G401 (cell line): ENCODE data around the gene HAS3. TPM values are rescaled to one million over a fixed set of nuclear protein-coding genes. Genes with fewer than 3 reads are reported as not detected.

Experiments
- DNase-seq: peaks from one replicate; pipeline ENCODE4 v3.0.0-alpha.2; 2015; ENCODE audit warnings: low spot score
- in situ Hi-C: cut with HindIII; loops from 2 replicates; pipeline ENCODE4 v1.10.0; 2016; ENCODE audit warnings: low sequenced_read_pairs, mixed read lengths
- total RNA-seq: library from RNA; depleted of rRNA; stranded (reverse); fragments of >200 nt; shearing (Covaris generic); gene quantifications from 2 replicates; pipeline ENCODE4 v1.2.3, GENCODE V29; 2014

The HAS3 gene
- total RNA-seq, 1 experiment from 2014 or later = 2.6 TPM

DNA sequence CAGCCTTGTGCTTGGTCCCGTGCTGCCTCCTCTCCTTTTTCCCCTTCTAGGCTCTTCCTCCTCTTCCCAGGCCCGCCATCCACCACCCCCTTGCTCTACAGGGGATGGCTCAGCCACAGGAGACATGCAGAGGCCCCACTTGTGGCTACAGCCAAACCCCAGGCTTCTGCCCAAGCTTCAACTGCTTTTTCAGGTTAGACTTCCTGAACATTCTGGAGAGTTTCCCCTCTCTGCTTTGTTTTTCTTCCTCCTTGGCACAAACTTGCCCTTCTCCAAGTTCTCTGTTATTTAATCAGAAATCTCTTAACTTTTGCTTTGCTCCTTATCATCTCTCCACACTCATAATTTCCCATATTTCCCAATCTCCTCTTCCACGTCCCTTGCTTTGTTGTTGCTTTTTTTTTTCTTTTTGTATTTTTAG is 18.3 kb upstream of the HAS3 start:
- DNase-seq = no peak

GRCh38 chr16:69088684-69089083 is 16.8 kb upstream of the HAS3 start:
- in situ Hi-C loops = no loop called here

More for the DNA sequence above, 18.3 kb upstream of the HAS3 start:
- in situ Hi-C loops = no loop called here

GRCh38 chr16:69089091-69089910 is 16.2 kb upstream of the HAS3 start:
- in situ Hi-C loops = no loop called here
- no peak for DNase-seq

More at GRCh38 chr16:69088684-69089083, 16.8 kb upstream of the HAS3 start:
- no peak for DNase-seq

GRCh38 chr16:69093974-69094373 is 11.5 kb upstream of the HAS3 start:
- in situ Hi-C loops = no loop called here
- DNase-seq = no peak

GRCh38 chr16:69094501-69094900 is 11.0 kb upstream of the HAS3 start:
- no peak for DNase-seq
- in situ Hi-C loops = no loop called here

DNA sequence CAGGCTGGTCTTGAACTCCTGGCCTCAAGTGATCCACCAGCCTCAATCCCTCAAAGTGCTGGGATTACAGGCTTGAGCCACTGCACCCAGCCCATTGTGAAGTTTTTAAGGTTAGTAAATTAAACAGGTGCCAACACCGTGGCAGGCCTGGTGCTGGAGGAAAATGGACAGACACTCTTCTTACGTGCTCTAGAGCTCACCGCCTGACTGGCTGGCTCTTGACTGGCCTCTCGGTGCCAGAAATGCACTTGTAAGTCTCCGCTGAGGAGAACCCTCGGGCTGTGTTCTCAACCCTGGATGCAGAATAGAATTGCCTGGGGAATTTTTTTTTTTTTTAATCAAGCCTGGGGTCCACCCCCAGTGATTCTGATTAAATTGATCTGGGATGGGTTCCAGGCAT is 10.3 kb upstream of the HAS3 start:
- no peak for DNase-seq
- in situ Hi-C loops = no loop called here

GRCh38 chr16:69100071-69100691 is 5.3 kb upstream of the HAS3 start:
- no peak for DNase-seq
- in situ Hi-C loops = no loop called here

GRCh38 chr16:69106491-69107315 is 1.2 kb downstream of the HAS3 start:
- in situ Hi-C loops = no loop called here

DNA sequence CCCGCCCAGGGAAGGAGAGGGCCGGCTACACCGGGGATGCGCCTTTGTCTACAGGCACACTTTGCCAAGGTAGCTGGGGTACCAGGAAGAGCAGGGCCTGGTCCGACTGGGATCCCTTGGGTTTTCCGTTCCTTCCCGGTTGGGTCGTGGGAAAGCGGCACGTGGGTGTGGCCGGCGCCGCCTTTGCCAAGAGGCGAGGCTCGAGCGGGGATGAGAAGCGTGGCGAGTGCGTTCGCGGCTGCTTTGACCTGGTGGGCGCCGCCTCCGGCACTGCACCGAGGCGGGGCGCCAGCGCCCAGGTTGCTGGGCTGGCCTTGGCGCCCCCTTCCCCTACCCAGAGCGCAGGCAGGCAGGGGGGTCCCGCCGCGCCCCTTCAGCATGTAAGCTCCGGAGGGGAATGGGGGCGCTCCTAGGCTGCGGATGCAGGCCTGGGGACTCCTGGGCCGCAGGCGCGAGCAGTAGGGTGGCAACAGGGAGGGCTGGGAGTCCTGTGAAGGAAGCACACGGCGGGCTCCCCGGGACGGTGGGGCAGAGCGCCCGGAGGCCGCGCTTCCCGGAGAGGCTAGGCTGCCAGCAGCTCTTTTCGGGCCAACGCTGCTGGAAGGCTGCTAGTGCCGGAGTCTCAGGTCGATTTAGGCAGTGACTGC is 2.0 kb downstream of the HAS3 start:
- in situ Hi-C loops = no loop called here
- DNase-seq = no peak

More at GRCh38 chr16:69106491-69107315, 1.2 kb downstream of the HAS3 start:
- DNase-seq = no peak

GRCh38 chr16:69108064-69108904 is 2.8 kb downstream of the HAS3 start:
- no peak for DNase-seq
- in situ Hi-C loops = no loop called here

- in situ Hi-C loops = no loop called here
- DNase-seq = no peak
Measured at GRCh38 chr16:69108905-69109252, 3.4 kb downstream of the HAS3 start.

DNA sequence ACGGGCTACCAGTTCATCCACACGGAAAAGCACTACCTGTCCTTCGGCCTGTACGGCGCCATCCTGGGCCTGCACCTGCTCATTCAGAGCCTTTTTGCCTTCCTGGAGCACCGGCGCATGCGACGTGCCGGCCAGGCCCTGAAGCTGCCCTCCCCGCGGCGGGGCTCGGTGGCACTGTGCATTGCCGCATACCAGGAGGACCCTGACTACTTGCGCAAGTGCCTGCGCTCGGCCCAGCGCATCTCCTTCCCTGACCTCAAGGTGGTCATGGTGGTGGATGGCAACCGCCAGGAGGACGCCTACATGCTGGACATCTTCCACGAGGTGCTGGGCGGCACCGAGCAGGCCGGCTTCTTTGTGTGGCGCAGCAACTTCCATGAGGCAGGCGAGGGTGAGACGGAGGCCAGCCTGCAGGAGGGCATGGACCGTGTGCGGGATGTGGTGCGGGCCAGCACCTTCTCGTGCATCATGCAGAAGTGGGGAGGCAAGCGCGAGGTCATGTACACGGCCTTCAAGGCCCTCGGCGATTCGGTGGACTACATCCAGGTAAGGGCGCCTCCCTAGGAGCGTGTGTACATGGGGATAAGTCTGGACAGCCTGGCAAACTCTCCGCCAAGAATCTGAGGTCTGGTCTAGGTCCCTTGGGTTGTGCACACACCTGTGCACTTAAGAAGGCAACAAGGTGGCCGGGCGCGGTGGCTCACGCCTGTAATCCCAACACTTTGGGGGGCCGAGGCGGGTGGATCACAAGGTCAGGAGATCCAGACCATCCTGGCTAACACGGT is 4.2 kb downstream of the HAS3 start:
- in situ Hi-C loops = no loop called here
- DNase-seq = no peak

DNA sequence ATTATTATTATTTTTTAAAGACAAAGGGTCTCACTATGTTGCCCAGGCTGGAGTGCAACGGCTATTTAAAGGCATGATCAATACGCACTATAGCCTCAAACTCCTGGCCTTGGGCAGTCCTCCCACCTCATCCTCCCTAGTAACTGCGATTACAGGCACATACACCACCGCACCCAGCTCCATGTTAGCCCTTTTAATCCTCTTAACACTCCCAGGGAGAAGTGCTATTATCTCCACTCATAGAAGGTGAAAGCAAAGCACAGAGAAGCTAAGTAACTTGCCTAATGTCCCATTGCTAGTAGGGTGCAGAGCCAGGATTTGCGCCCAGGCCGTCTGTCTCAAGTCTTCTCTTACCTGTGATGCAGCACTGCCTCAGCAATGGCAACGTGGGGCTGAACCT is 5.0 kb downstream of the HAS3 start:
- in situ Hi-C loops = no loop called here

DNA sequence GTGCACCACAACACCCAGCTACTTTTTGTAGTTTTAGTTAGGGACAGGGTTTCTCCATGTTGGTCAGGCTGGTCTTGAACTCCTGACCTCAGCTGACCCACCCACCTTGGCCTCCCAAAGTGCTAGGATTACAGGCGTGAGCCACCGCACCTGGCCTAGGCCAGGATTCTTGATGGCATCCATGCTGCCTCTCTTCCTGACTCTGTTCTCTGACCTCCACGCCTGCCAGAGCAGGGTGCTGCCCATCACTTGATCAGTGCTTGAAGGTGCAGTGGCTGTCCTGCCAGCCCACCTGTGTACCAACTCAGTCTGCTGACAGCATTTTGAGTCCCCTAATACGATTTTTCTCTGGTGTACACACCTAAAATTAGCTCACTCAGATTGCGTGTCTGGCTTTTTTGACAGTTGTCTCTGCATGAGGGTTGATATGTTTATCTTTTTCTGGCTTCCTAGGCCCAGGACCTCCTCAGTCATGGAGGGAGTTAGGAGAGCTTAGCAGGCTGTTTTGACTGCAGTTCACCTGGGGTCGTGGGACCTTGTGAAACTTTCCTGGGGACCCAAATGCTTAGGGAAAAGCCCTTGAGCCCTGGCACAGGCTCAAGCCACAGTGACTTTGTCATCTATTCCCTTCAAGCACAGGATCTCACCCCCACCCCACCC is 5.9 kb downstream of the HAS3 start:
- in situ Hi-C loops = no loop called here
- DNase-seq = no peak

More for the DNA sequence above, 5.0 kb downstream of the HAS3 start:
- no peak for DNase-seq

- in situ Hi-C loops = no loop called here
- peak; percentile 39 for DNase-seq
Measured at GRCh38 chr16:69111876-69112230, 6.4 kb downstream of the HAS3 start.

DNA sequence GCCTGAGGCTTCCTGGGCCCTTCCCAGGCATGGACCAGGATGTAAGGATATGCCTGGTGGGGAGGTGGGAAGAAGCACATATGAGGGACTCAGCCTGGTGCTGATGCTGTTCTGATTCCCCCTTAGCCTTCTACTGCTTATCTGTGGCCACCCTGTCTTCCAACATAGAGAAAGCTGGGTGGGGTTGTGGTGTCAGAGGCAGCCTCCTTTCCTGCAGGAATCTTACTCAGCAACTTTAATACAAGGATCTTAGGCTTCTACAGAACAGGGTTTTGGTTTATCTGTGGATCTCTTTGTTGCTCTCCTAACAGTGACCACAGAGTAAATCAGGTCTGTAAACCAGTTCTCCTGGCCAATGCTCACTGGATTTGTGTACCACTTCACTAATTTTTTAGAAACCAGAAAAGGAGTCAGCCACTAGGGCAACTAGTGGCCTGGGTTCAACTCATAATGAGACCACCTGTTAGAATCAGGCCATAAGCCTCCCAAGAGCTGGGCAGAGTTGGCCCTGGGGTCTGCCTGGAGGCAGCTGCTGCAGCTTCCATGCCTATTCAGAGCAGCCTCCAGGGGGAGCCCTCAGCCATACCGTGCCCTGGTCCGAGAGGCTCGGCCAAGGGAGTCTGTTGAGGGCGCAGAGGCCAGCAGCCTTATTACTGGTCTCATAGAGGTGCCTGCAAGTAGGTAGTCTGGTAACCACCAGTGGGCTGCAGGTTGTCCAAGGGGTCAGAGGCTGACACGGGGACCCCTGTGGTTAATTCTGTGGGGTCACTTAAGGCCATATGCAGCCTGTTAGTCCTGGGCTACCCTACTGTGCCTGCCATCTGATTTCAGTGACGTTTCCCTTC is 7.1 kb downstream of the HAS3 start:
- in situ Hi-C loops = no loop called here
- peak; percentile 39 for DNase-seq

DNA sequence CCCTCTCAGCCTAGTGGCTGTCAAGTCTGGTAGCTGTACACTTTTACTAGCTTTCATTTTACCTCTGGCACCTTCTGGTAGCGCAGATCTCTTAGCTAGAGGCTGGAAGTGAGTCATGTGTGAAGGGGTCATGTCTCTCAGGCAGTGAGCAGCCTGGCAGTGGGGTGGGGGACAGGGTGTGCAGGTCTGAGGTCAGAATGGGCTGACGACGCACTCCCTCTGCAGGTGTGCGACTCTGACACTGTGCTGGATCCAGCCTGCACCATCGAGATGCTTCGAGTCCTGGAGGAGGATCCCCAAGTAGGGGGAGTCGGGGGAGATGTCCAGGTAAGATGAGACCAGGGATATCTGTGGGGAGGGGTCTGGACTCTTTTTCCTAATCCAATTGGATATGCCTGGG is 7.8 kb downstream of the HAS3 start:
- in situ Hi-C loops = no loop called here
- DNase-seq = no peak
